GM19468 (cell line): Measurements from ENCODE around the gene PAPPA2.

Experiments used
- ATAC-seq: cut with Tn5 transposase; IDR thresholded peaks from one replicate; pipeline ENCODE4 v1.9.1; 2021; ENCODE audit warnings: mild to moderate bottlenecking, moderate library complexity, moderate number of reproducible peaks; ENCODE audit not compliant: unreplicated experiment; ENCODE audit errors: extremely low read depth

Gene PAPPA2

DNA sequence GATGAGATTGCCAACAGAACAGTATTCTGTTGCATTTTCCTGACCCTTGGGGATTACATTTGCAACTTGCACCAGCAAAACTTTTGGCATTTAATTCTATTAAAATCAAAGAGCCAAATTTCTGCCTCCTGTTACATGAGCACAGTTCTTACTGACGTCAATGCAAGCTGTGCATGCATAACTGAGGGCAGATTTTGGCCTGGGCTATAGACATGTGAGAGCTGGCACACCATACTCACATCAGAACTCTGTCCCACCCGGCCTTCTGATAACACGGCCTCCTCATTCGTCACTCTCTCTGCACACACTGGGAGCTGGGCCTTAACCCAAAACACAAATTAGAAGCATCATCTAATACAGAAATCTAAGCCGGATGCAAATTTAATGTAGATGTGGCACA lies 31.5 kb downstream of the PAPPA2 start:
- ATAC-seq, result no peak

DNA sequence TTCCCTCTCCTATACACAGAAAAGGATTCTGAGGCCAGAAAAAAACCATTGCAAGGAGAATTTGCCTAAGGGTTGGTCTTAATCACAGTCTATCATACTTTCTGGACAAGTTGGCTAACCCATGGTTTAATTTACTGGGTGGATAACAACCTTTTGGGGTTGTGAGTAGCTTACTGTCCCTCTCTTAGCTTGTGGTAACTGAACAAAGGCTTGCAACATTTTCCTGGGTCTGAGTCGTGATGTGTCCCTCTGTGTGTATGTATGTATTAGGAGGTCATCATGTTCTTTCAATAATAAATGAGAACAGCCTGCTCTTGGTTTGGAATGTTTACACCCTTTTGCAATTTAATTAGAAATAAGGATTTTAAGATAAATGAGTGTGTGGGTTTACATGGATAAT lies 36.7 kb downstream of the PAPPA2 start:
- no peak for ATAC-seq

DNA sequence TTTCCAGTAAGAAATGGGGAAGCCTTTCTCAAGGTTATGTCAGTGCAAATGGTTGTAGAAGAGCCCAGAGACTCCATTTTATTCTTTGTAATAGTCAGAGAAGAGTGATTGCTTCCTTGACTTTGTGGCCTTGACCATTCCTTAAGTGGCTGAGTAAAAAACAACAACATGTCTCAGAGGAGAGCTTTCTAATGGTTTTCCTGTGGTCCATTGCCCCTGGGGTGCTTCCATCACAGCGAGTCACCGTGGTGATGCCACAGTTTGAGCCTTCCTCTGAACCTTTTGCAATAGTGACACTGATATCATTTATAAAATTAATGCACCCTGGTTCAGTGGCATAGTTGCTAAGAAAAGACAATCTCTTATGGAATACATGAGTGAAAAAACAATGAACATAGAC lies 38.6 kb downstream of the PAPPA2 start:
- no peak for ATAC-seq

DNA sequence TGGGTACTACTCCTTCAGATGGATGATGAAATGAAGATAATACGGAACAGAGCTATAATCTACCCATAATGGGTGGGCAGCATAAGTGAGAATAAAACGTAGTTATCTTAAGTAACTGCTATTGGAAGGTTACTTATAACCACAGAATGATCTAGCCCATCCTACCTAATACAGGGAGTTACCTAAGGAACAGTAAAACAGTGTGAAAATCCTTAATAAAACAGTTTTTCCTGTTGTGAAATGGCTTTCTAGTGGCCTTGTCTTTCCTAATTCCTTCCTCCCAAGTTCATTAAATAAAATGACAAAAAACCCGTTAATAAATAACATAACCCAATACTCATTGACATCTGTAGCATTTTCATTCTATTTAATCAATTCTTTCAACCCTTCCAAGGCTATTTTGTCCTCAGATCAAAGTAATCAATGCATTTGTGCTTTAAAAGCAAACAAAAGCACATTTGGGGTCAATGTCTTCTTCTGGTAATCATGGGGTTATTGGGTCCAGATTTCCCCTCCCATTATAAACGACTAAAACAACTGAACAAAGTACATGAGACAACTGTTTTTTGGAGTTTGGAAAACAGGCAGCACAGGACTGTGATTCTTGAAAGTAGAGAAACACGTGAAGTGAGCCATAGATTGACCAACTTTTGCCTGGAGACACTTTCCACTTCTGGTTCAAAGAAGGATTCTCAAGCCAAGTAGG lies 42.0 kb downstream of the PAPPA2 start:
- ATAC-seq, result no peak

DNA sequence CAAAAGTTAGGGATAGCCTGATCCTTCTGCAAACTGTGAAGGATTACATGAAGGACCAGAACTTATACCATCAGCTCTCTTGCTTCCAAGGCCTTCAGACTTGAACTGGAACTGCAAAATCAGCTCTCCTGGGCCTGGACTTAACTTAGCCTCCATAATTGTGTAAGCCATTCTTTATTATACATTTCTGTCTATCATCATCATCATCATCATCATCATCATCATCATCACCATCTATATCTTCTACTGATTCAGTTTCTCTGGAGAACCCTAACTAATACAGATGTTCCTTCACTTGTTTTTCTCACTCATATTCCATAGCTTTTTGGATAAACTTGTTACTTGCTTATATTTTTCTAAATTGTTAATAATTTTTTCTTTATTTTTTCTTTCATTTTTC lies 50.0 kb downstream of the PAPPA2 start:
- no peak for ATAC-seq

DNA sequence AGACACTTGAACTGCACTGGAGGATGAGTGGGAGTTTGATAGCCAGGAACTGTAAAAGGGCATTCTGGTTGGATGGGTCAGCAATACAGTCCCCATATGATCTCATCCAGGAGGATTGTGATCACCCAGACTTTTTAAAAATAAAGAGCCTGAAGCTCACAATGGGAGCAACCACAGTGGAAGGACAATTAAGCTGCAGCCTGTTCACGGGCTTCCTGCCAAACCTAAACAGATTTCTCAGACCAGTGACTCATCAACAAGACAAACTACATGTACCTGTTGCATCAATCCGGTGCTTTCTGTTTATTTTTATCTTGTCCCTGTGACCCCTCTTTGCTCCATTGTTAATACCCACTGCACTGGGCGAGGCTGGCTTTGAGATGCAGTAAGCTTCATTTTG lies 52.3 kb downstream of the PAPPA2 start:
- no peak for ATAC-seq

DNA sequence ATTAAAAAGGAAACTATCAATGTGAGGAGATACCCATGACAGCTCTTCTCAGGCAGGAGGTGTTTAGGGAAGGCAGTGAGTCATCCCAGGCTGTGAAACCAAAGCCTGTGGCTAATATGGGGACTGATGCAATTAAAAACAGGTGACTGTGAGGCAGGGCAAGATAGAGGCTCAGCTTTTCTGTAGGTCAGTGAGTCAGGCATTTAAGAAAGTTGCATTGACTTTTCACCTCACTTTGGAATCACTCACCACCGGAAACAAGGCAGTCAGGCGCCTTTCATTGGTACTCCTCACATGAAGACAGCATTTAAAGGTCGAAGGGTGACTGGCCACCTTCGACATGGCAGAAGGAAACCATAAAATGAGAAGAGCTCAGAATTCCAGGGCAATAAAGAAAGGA lies 54.5 kb downstream of the PAPPA2 start:
- no peak for ATAC-seq

DNA sequence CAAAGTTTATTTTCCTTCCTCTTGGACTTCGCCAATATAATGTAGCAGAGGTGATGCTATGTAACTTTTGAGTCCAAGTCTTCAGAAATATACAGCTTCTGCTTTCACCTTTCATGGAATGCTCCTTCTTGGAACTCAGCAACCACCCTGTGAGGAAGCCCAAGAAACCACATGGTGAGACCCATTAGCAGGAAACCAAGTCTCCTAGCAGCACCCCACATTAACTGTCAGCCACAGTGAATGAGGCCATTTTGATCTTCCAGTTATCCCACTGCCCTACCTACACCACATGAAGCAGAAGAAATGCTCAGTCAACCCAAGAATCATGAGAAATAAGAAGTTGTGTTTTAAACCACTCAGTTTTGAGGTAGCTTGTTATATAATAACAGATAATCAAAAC lies 58.2 kb downstream of the PAPPA2 start:
- ATAC-seq, result no peak

DNA sequence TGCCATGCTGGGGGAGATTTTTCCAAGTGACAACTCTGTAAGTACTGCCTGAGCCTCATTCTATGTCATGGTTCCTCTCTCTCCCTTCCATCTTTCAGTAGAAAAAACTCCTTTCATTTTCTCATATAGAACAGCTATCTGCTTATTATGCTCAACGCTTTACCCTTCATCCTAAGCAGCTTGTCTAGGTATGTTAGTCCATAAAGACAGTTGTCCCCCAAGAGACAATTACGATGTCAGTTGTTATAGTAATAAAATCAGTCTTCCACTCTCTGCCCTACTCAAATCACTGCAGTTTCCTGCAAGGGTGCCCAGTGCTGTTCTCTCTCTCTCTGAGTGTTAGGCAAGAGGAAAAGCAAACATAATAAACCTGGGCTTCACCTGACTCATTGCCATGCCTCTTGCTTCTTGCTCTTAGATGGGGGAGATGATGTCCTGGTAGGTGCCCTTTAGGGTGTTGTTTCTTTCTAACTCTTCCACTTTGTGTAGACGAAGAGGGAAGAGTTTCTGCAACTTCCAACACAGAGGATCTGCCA lies 59.4 kb downstream of the PAPPA2 start:
- ATAC-seq, result no peak

DNA sequence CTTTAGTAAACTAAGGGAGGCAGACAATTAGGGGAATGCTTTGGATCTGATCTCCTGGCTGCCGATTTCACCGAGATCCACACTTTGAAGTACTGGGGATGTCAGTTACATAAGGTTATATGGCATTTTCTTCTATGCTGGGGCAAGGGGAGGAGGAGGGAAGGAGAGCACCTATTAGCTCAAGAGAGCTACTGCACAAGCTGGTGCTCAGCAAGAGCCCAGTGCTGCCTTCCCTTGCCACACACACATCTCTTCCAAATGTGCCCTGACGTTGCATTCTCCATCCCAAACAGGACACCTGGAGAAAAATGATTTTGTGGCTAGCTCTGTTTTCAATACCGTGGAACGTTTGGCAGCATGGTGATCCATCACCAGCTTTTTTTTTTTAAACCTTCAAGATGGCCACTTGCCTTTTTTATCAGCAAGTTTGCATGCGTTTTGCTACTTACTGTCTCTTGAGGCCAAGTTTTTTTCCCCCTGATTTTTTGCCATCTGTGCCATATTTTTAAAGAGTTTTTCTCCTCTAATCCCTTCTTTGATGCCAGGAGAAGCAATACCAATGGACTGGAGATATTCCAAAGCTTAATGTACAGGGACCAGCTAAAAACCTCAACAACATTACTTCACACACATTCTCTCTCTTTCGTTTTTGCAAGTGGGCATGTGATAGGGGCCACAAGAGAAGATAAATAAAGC lies 66.6 kb downstream of the PAPPA2 start:
- ATAC-seq, result no peak

DNA sequence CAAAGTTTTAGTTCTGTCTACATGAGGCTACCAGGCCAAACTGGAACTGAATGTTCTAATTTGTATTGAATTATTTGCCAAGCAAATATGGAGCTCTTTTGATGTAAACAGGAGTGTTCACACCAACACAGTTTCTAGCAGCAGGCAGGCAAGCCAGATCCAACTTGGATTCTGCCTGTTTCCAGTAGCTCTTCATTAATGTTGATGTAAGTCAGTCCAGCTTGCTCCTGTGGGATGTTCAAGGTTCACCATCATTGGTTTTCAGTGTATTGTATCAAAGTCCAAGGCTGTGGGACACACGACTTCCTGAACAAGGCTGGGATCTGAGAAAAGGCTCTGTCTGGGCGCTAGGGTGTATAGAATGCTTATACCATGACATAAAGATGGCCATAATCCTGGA lies 68.1 kb downstream of the PAPPA2 start:
- ATAC-seq, result no peak

DNA sequence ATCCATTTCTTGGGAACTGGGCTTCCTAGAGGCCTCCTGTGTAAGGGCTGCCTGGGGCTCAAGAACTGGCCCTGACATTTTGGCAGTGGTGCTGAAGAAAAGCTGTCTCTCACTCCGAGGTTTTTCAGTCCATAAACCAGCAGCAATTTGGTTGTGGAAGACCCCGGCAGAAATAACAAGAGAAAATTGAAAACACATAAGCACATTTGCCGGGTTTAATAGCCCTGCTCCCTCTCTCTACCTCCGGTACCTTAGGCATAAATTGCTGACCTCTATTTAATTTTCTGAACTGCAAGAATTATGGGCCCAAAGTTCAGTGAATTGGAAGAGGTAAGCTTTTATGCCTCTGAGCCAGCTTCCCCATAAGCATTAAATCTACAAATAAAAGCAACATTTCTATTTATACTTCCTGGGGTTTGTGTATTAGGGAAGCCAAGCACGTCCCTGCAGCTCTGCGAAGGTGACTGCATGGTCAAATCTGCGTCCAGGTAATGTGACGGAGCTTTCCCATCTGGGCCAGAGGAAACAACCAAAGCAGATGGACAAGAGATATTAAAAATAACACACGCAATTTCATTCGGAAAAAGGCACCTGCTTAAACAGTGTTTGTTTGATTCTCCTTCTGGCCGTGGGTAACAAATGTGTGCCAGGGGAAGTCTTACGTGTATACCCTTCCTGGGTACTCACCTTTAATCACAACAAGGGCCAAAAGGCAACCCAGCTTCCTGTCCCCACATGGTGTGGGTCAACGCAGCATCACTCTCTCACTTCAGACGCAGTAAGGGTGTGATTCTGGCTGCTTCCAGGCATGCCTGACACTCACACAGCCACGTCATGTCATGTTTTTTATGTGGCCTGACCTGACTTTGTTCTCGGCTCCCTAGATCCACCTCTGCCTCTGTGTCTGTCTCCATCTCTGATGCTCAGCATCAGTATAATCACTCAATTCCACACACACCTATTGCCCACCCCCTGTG lies 69.2 kb downstream of the PAPPA2 start:
- ATAC-seq, result no peak

DNA sequence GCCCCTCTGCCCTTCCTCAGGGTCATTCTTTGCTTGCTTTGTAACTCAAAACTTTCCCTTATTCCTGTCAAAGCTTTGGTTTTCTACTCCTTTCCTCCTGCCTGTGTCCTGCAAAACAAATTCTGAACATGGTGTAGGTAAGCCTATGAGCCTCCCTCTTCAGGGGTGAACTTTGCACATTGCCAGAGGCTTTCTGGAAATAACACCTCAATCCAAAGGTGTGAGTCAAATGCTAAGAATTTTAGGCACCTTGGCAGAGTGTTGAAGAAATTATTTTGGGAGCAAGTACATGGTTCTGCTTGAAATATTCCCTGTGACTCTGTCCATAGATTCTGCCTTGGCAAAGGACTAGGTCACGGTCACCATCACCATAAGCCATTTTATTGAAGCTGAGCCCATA lies 70.0 kb downstream of the PAPPA2 start:
- no peak for ATAC-seq

DNA sequence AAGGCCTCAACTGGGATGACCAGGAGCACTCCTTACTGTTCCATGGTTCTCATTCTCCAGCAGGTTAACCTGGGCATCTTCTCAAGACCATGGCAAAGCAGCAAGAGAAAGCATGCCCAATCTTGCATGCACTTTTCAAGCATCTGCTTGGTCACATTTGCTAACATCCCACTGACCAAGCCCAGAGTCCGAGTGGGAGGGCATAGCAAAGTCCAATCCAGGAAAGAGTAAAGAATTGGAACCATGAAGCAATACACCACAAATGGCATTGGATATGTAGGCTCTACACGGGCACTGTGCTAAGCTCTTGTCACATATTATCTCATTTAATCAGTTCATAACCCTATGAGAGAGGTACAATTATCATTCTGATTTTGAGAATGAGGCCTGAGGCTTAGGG lies 73.6 kb downstream of the PAPPA2 start:
- no peak for ATAC-seq

DNA sequence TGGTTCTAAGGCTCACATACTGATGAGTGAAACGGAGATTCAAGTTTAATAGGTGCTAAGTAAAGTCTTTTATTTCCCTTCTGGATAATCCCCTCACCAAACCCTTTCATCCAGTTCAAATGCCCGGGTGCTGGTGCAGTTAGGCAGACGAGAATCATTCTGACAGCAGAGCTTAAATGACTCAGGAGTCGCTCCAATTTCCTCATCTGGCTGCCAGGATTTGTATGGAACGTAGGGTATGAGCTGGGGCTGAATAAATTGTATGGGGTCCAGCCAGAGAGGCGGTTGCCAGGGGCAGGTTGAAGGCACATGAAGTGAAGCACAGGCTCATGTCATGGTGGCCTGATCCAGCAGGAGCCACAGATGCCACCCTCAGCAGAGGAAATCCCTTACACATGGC lies 76.0 kb downstream of the PAPPA2 start:
- ATAC-seq, result no peak

DNA sequence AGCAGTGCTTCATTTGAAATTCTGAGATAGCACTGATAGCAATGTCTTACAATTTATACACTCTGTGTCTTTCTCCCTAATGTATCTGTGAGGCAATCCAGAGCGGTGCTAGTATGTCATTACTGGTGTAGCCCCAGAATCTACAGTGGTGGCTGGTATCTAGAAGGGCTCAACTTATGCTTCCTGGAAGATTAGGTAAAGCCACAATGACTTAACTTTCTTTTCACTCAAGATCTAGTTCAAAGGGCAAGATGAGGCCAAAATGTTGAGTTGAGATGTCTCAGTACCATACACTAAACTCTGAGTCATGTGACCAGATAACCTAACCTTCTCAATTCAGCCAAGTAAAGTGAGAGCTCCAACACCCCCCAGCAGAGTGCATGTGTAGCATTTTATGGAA lies 77.5 kb downstream of the PAPPA2 start:
- ATAC-seq, result no peak

DNA sequence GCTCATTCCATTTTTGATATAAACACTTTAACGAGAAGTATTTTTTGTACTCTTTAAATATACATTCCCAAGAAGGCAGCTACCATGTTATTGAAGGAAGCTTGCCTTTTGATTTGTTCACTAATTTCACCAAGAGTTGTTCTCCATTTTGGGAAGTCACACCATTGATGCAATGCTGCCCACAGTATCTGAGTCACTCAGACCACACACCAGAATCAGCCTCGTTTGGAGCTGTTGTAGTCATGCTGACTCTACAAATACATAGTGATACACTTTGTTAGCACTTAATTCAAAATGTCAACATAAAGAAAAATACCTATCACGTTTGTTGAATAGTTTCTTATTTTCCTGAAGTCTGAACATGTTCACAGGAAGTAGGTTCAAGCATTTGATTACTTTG lies 78.7 kb downstream of the PAPPA2 start:
- no peak for ATAC-seq

DNA sequence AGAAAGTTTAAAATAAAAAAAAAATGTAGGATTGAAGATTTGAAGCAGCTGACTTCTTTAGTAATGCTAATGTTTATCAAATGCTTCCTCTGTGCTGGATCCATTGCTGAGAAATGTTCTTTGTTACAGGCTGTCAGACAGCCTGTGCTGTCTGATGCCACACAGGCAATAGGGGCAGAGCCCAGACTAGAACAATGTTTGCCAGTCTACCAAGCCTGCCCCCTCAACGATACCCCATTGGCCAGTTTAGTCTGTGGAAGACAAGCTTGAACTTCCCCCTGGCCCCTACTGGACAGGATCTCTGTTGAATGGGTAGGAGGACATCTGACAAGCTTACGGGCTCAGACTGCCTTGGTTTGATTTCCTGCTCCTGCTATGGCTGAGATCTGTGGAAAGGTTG lies 79.4 kb downstream of the PAPPA2 start:
- no peak for ATAC-seq

DNA sequence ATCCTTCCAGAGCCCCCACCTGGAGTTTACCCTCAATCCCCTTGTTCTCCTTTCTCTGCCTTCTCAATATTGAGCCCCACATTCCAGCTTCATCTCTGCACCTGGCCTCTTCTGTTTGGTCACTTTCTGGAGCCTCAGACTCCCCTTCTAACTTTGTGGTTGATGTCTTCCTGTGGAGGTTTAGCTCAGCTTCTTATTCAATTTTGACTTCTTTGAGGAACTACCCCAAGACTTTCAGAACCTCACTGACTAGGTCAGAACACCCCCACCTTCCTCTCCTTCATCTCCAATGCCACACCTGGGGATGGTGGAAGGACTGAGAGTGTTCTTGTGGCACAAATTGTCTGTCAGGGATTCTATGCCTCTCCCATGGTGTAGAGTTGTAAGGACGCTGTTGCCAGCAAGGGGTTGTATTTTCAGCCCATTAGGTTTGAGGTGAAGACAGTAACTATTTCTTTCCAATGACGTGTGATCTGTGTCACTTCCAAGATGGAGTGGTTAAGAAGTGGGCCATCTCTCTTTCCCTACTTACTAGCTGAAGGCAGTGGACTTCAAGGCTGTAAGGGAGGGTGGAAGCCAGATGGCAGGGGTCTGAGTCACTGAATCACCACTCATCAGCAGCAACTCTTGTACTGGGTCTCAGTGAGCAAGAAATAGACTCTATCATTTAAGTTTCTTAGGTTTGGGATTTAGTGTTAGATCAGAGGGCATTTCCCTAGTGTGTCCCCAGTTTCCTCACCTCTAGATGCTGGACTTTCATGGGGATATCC lies 80.6 kb downstream of the PAPPA2 start:
- no peak for ATAC-seq

DNA sequence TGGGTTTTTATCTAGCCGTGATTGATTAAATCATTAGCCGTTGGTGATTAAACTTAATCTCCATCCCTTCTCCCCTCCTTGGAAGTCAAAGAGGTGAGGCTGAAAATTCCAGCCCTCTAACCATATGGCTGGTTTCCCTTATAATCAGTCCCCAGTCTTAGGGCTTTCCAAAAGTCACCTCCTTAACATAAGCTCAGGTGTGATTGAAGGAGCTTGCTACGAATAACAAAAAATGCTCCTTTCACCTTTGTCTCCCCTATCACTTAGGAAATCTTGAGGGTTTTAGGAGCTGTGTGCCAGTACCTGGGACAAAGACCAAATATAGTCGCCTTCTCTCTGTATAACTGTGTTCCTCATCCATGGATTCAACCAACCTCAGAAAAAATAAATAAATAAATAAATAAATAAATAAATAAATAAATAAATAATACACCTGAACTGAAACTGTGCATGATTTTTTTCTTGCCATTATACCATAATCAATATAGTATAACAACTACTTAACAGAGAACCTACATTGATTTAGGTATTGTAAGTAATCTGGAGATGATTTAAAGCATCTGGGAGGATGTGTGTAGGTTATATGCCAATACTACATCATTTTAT lies 82.2 kb downstream of the PAPPA2 start:
- ATAC-seq, result no peak
